Natural killer cell treated with Interleukin-12 subunit alpha and Interleukin-12 subunit beta and Interleukin-15 and Interleukin-18, amount 100 ng/mL, for 72 hours (primary cell): ENCODE data around the gene USP53. TPM values are rescaled to one million over a fixed set of nuclear protein-coding genes. Genes with fewer than 3 reads are reported as not detected.

Experiments used
- ATAC-seq, 2 donors: fragments of 150-1000 bp; cut with Tn5 transposase in 1 of 2; sonication (Bioruptor Pico), chemical (Tn5 transposase) in 1 of 2; 2 replicates each; pipeline ENCODE4 v1.10.0; 2021
- DNase-seq: peaks from one replicate; pipeline ENCODE4 v3.0.0; 2022; ENCODE audit warnings: low spot score
- H3K27ac Mint-ChIP-seq, 2 donors: 1 replicate in 1 of 2; 2 replicates in 1 of 2; pipeline ENCODE4 v1.8.0; 2022; ENCODE audit warnings: mixed read lengths in 2 of 2, mild to moderate bottlenecking in 1 of 2, moderate library complexity in 1 of 2
- H3K27me3 Mint-ChIP-seq, 2 donors: 1 replicate in 1 of 2; 2 replicates in 1 of 2; pipeline ENCODE4 v1.8.0; 2022; ENCODE audit warnings: mixed read lengths in 2 of 2
- H3K36me3 Mint-ChIP-seq: one replicate; pipeline ENCODE4 v1.8.0; 2022; ENCODE audit warnings: mixed read lengths
- H3K4me1 Mint-ChIP-seq, 2 donors: 1 replicate in 1 of 2; 2 replicates in 1 of 2; pipeline ENCODE4 v1.8.0; 2022; ENCODE audit warnings: low read depth in 2 of 2, mixed read lengths in 2 of 2, mild to moderate bottlenecking in 1 of 2
- H3K4me3 Mint-ChIP-seq: one replicate; pipeline ENCODE4 v1.8.0; 2022; ENCODE audit warnings: mixed read lengths
- H3K9me3 Mint-ChIP-seq: 2 replicates; pipeline ENCODE4 v1.8.0; 2022; ENCODE audit warnings: mixed read lengths
- total RNA-seq, 2 donors: library from RNA; stranded (reverse); gene quantifications; one replicate each; pipeline ENCODE4 v1.2.3, GENCODE V29; 2022

The USP53 gene
- total RNA-seq, 2 donors from 2014 or later = 5.7 to 6.1 TPM

DNA sequence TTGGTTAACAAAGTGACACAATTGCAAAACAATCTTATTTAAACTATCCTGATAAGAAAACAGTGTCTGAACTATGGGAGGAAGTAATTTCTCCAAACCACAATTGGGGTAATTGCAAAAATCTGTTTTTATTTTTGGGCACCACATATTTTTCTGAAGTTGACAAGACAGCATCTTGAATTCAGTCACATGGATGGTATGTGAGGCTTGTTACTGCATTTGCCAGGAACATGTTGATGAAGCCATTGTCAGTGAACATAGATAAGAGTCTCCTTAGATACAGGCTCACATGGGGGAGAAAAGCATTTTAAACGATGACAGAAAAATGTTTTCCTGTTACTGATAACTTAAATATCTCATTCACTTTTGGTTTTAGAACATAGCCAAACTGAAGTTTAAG, 5.5 kb upstream of the USP53 start:
- H3K36me3 Mint-ChIP-seq = peaks cover 1% of the 10 kb centered on the region
- DNase-seq (no peak), ATAC-seq (no peak)
- no peaks in the 10 kb centered on the region for H3K9me3 Mint-ChIP-seq
- H3K4me3 Mint-ChIP-seq = no peak overlapping the region
- peaks cover 16 to 30% of the 10 kb centered on the region in 2 donors for H3K4me1 Mint-ChIP-seq
- H3K27me3 Mint-ChIP-seq = peaks cover 13 to 23% of the 10 kb centered on the region in 2 donors
- H3K27ac Mint-ChIP-seq = no peak overlapping the region

DNA sequence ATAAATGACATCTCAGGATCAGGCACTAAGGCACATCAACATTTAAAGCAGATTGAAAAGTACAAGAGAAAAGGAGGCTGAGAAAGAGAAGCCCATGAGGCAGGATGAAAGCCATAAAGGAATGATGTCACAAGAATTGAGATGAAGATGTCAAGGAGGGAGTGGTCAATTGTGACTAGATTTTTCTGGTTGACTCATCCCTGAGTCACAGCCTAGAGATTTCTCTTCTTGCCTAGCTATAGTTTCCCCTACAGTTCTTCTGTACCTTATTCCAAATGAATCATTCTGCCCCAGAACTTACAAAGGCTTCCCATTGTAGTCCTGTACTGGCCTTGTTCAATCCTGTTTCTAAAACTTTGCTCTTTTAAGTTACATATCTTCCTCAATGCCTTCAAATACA, 3.4 kb upstream of the USP53 start:
- H3K4me3 Mint-ChIP-seq = no peak overlapping the region
- peaks cover 10 to 17% of the 10 kb centered on the region in 2 donors for H3K27me3 Mint-ChIP-seq
- DNase-seq (no peak), ATAC-seq (peak; percentile 32 to 41)
- no peaks in the 10 kb centered on the region for H3K9me3 Mint-ChIP-seq
- H3K4me1 Mint-ChIP-seq = peaks cover 25 to 39% of the 10 kb centered on the region in 2 donors
- no peaks in the 10 kb centered on the region for H3K36me3 Mint-ChIP-seq
- H3K27ac Mint-ChIP-seq = no peak overlapping the region

DNA sequence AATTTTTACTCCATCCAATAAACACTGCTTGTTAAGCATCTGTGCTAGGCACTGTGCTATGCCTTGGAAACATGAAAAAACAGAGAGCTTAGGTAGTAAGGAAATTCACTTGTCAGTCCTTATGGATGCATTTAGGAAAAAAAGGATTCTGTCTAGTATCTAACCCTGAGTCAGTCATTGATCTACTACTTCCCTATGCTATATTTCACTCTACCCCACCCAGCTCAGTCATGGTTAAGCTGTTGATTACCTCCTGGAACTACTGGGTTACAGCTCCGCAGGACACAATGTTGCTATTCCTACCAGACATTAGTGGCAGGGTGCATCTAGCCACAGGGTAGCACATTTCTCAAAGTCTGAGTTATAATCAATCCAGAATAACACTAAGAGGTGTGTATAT, 2.9 kb upstream of the USP53 start:
- no peak for DNase-seq
- peaks cover 10 to 17% of the 10 kb centered on the region in 2 donors for H3K27me3 Mint-ChIP-seq
- H3K4me1 Mint-ChIP-seq = peaks cover 25 to 41% of the 10 kb centered on the region in 2 donors
- ATAC-seq = no peak
- no peaks in the 10 kb centered on the region for H3K36me3 Mint-ChIP-seq
- H3K27ac Mint-ChIP-seq = no peak overlapping the region
- no peak overlapping the region for H3K4me3 Mint-ChIP-seq
- no peaks in the 10 kb centered on the region for H3K9me3 Mint-ChIP-seq

DNA sequence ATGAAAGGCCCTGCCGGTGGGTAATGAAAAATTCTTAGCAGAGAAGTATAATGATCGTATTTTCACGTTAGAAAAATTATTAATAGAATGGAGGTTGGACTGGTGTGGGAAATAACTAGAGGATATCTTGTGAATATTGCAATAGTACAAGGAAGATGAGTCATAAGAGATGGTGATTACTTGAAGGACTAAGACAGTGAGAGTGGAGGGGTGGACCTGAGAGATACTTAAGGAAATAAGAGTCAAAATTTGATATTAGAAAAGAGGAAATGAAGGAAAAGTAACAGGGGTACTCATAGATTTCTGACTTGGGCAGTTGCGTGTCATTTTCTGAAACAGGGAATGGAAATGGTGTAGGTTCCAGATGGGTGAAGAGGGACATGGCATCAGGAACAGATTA, 1.7 kb upstream of the USP53 start:
- Mint-ChIP-seq H3K36me3 (no peaks in the 10 kb centered on the region), H3K4me1 (peaks cover 25 to 43% of the 10 kb centered on the region in 2 donors), H3K27me3 (peaks cover 10 to 17% of the 10 kb centered on the region in 2 donors), H3K9me3 (no peaks in the 10 kb centered on the region), H3K27ac (peak overlapping the region; percentile 79 to 88), H3K4me3 (peak overlapping the region; percentile 95)
- DNase-seq = no peak
- no peak for ATAC-seq

DNA sequence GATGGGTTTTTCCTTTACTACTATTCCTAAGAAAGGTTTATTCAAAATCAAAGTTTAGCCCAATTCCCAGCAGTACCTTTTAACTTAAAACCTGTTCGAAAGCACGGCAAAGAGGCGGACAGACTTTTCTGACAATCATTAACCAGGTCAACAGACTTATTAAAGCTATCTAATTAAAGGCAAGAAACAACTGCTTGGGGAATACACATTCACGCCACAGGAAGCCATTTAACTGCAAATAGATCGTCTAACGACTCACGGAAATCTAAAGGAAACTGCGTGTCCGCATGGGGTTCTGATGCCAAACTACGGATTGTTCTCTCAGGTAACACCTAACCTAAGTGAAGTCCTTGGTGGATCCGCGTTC, 663 bp upstream of the USP53 start:
- Mint-ChIP-seq H3K27ac (peak overlapping the region; percentile 79 to 88), H3K27me3 (peaks cover 10 to 11% of the 10 kb centered on the region in 2 donors), H3K9me3 (no peaks in the 10 kb centered on the region), H3K4me3 (peak overlapping the region; percentile 95), H3K36me3 (no peaks in the 10 kb centered on the region), H3K4me1 (peaks cover 25 to 43% of the 10 kb centered on the region in 2 donors)
- ATAC-seq (peak in 1 of 2 donors; percentile 21), DNase-seq (no peak)

DNA sequence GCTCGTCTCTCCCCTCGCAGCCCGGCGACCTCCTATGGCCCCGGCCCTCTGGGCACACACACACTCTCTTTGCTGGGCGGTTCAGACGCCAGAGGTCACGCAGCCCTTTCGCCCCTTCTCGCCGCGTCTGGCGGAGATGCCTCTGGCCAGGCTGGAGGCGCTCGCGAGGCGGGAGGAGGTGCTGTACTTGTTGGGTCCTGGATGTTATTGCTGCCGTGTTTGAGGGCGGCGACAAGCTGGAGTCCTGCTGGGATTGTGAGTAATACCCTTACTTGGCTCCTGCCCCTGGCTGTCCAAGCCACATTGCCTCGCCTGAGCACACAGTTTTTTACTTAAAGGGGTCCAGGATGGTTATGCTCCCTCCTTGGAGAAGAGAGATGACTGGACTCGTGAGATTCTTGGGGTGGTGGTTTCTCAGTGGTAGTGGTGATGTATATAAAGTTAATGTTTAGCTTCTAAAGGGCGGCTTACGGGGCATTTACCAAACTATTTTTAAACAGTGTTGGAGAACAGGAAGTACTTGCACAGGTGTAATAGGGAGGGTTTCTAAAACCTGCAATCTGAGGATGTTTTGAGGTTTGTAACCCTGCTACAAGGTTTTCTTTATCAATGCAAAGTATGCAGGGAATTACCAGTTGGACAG, 572 bp downstream of the USP53 start:
- Mint-ChIP-seq H3K27ac (peak overlapping the region; percentile 79 to 88), H3K27me3 (peaks cover 10 to 11% of the 10 kb centered on the region in 2 donors), H3K4me3 (peak overlapping the region; percentile 95), H3K4me1 (peaks cover 25 to 43% of the 10 kb centered on the region in 2 donors), H3K36me3 (no peaks in the 10 kb centered on the region), H3K9me3 (no peaks in the 10 kb centered on the region)
- ATAC-seq (peak; percentile 68 to 76), DNase-seq (peak; percentile 79)

DNA sequence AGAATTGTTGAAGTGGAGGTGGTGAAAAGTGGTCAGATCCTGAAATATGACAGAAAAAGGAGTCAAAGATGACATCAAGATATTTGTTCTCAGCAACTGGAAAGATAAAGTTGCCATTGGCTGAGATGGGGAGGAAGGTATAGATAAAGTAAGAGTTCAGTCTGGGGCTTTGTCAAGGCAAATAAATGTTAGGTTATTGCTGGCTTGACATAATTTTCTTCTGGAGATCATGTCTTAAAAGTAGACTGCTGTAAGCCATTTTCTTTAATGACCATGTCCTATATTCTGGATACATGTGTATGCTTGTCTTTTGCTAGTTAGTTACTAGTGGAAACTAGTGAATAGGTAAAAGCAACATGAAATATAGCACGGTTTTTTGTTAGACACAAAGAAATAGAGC, 5.6 kb downstream of the USP53 start:
- H3K4me1 Mint-ChIP-seq = peaks cover 3 to 7% of the 10 kb centered on the region in 2 donors
- no peaks in the 10 kb centered on the region for H3K27me3 Mint-ChIP-seq
- no peaks in the 10 kb centered on the region for H3K36me3 Mint-ChIP-seq
- H3K4me3 Mint-ChIP-seq = no peak overlapping the region
- ATAC-seq (no peak), DNase-seq (no peak)
- H3K27ac Mint-ChIP-seq = no peak overlapping the region
- H3K9me3 Mint-ChIP-seq = no peaks in the 10 kb centered on the region

DNA sequence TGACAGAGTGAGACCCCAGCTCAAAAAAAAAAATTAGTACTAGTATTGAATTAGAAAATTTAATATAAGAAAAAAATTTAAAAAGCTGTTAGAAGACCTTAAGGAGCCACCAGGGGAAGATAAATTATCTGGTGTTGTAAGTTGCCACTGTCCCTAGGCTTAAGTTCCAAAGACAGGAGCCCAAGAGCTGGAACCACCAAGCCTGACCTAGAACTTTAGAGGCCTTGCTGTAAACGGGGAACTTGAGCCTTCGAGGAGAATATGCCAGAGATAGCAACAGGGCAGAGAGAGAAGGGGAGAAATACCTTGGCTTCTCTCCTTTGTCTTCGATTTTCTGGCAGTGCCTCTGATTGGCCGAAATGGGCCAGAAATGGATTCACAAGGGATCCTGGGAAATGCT, 8.9 kb downstream of the USP53 start:
- no peak overlapping the region for H3K27ac Mint-ChIP-seq
- H3K27me3 Mint-ChIP-seq = no peaks in the 10 kb centered on the region
- ATAC-seq (no peak), DNase-seq (no peak)
- no peaks in the 10 kb centered on the region for H3K36me3 Mint-ChIP-seq
- H3K4me1 Mint-ChIP-seq = no peaks in the 10 kb centered on the region
- H3K9me3 Mint-ChIP-seq = no peaks in the 10 kb centered on the region
- H3K4me3 Mint-ChIP-seq = no peak overlapping the region

DNA sequence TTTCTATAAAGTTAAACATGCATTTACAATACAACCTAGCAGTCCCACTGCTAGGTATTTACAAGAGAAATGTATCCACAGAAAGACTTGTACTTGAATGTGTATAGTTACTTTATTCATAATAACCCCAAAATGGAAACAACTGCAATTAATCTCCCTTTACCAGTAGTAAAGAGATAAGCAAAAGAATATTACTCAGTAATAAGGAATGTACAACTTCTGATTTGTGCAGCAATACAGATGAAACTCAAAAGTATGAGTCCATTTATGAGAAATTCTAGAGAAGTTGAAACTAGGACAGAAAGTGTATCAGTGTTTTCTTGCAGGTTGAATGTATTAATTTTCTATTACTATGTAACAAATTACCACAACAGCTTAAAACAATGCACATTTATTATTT, 15.2 kb downstream of the USP53 start:
- H3K9me3 Mint-ChIP-seq = no peaks in the 10 kb centered on the region
- DNase-seq = no peak
- H3K27me3 Mint-ChIP-seq = no peaks in the 10 kb centered on the region
- H3K4me1 Mint-ChIP-seq = no peaks in the 10 kb centered on the region
- H3K4me3 Mint-ChIP-seq = no peak overlapping the region
- H3K36me3 Mint-ChIP-seq = no peaks in the 10 kb centered on the region
- no peak for ATAC-seq
- no peak overlapping the region for H3K27ac Mint-ChIP-seq

DNA sequence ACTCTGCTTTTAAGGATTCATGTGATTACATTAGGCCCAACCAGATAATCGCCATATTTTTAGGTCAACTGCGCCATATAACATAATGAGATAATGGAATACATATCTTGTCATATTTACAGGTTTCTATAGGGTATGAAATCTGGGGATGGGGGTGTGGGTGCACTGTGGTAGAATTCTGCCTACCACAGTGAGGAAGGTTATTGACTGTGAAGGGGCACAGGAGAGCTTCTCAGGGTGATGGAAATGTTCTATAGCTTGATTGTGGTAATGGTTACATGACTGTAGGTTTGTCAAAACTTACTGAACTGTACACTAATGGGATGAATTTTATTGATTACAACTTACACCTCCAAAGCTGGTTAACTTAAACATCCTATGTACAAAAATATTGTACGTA, 15.9 kb downstream of the USP53 start:
- Mint-ChIP-seq H3K27me3 (no peaks in the 10 kb centered on the region), H3K4me1 (peaks cover under 1 to 5% of the 10 kb centered on the region in 2 donors), H3K36me3 (no peaks in the 10 kb centered on the region), H3K9me3 (no peaks in the 10 kb centered on the region), H3K27ac (no peak overlapping the region), H3K4me3 (no peak overlapping the region)
- no peak for ATAC-seq
- DNase-seq = no peak

DNA sequence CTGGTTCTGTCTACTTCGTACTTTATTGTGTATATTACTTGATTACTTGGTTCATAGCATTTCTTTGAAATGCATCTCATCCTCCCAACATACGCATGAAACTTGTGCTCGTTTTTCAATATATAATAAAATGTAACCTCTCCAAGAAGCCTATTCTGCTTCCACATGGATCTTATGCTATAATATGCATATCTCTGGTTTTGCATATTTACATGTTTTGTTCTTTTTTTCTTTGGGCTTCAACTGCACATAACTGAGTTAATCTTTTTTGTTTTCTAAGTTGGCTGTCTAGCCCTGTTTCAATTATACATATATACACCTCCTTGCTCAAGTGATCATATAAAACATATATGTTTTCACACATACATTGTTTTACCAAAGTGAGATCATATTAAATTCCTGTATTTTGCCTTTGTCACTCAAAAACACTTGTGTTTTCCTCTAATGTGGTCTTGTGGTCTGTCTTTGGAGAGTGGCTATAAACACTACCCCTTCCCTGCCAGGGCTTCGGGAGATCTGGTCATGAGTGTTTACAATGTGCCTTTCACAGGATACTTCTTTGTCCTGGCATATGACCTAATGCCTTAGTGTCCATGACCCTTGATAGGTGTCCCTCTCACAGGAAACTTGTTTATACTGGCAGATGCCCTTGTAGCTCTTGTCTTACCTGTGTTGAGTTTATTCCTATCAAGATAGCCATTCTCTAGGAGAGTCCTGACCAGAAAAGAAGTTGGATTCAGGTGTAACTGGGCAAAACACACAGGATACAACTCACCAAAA, 17.6 kb downstream of the USP53 start:
- Mint-ChIP-seq H3K27me3 (no peaks in the 10 kb centered on the region), H3K27ac (no peak overlapping the region), H3K36me3 (no peaks in the 10 kb centered on the region), H3K9me3 (no peaks in the 10 kb centered on the region), H3K4me1 (peaks cover 8 to 13% of the 10 kb centered on the region in 2 donors), H3K4me3 (no peak overlapping the region)
- no peak for DNase-seq
- ATAC-seq = peak in 1 of 2 donors; percentile 11

DNA sequence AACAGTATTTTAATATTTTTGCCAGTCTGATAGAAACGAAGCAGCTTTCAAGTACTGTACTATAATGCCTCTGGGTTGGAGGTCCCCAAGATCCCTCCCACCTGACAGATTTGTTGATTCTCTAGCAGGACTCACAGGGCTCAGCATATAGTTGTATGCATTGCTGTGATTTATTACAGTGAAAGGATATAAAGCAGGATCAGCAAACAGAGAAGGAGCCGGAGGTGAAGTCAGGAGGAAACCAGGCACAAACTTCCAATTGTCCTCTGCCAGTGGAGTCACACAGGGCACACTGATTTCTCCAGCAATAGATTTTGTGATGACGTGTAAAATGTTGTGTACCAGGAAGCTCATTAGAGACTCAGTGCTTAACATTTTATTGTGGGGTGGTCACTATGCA, 19.0 kb downstream of the USP53 start:
- ATAC-seq = no peak
- Mint-ChIP-seq H3K27me3 (no peaks in the 10 kb centered on the region), H3K4me3 (no peak overlapping the region), H3K9me3 (no peaks in the 10 kb centered on the region), H3K36me3 (peaks cover 6% of the 10 kb centered on the region), H3K27ac (no peak overlapping the region), H3K4me1 (peaks cover 8 to 13% of the 10 kb centered on the region in 2 donors)
- no peak for DNase-seq

DNA sequence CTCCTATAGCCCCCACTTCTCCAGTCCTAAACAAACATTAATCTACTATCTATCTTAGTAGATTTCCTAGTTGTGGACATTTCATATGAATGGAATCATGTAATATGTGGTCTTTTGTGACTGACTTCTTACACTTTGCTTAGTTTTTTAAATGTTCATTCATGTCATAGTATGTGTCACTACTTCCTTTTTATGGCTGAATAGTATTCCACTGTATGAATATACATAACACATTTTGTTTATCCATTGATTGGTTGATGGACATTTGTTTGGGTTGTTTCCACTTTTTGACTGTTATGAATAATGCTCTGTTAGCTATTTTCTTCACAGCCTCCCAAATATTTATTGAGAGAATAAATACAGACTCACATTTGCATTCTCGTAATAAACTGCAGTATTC, 19.8 kb downstream of the USP53 start:
- Mint-ChIP-seq H3K4me3 (no peak overlapping the region), H3K27ac (no peak overlapping the region), H3K27me3 (no peaks in the 10 kb centered on the region), H3K9me3 (no peaks in the 10 kb centered on the region), H3K4me1 (peaks cover 8 to 13% of the 10 kb centered on the region in 2 donors), H3K36me3 (peaks cover 6% of the 10 kb centered on the region)
- ATAC-seq = no peak
- DNase-seq = no peak

DNA sequence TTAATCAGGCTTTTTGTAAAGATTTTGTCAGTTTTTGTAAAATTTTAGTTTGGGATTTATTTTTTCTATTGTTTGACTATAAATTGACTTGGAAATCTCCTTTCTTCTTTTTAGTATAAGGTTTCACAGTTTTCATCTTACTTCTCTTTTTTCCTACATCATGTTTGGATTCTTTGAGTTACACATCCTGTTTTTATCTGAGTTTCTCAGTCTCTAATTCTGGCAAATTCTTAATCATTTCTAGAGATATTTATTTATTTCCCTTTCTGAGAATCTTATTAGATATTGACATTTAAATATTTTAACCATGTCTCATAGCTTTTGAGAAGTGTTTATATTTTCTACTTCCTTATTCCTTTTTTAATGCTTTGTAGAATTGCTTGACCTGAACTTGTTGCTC, 20.7 kb downstream of the USP53 start:
- Mint-ChIP-seq H3K36me3 (peaks cover 6% of the 10 kb centered on the region), H3K9me3 (no peaks in the 10 kb centered on the region), H3K4me3 (peak overlapping the region; percentile 54), H3K4me1 (peaks cover 13 to 20% of the 10 kb centered on the region in 2 donors), H3K27me3 (no peaks in the 10 kb centered on the region), H3K27ac (peak overlapping the region; percentile 11 to 29)
- ATAC-seq (no peak), DNase-seq (no peak)
